NK-92 (cell line): ENCODE measurements around the gene FAM149B1.

ENCODE experiments used
- DNase-seq: peaks from one replicate; lab custom pipeline; 2025; ENCODE audit not compliant: unreplicated experiment; lab: John Stamatoyannopoulos, UW

FAM149B1 gene

DNA sequence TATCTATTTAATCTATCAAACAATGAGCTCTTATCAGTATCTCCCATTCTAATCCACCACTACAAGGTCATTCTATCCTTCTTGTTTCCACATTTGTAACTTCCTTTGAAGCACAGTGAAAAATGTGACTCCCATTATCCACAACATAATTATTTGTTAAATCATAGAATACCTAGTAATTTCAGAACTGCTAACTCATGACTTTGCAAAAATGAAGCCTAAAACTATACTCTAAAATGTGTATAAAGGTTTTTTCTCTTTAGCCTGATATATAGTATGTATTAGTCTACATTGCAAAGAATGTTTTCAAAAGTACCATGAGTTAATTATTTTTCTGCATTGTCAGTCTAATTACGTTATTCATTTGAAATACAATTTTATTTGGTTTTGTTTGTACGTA, 96.5 kb downstream of the FAM149B1 start:
- DNase-seq = no peak

DNA sequence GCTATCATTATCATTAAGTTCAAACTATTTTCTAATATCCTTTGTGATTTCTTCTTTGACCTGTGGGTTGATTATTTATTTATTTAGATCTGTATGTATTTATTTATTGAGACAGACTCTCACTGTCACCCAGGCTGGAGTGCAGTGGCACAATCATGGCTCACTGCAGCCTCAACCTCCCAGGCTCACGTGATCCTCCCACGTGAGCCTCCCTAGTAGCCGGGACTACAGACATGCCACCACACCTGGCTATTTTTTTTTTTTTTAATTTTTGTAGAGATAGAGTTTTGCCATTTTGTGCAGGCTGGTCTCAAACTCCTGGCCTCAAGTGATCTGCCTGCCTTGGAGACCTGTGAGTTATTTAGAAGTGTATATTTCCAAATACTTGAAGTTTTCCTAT, 113.2 kb downstream of the FAM149B1 start:
- no peak for DNase-seq

DNA sequence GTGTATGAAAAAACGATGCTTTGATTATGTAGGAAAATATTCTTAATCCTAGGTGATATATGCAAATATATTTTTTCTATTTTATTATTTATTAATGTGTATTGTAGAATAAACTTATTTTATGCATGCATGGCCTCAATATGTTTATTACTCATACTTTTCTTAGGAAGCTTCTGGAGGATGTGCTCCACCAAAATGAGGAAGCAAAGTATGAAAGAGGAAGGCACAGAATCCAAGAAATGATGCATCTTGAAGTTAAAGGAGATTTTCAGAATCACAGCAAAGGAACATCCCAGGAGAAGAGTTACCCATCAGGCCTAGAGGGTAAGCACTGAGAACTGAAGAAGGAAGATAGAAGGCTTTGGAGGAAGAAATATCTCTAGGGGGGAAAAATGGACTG, 119.5 kb downstream of the FAM149B1 start:
- no peak for DNase-seq

DNA sequence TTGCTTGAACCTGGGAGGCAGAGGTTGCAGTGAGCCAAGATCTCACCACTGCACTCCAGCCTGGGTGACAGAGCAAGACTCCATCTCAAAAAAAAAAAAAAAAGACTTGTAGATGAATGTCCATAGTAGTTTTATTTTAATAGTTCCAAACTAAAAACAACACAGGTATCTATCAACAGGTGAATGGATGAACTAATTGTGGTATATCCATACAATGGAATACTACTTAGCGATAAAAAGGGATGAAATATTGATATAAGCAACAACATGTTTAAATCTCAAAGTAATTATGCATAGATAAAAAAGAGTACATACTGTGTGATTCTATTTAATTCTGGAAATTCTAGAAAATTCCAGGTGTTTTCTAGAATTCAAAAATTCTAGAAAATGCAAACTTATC, 122.0 kb downstream of the FAM149B1 start:
- DNase-seq = no peak

DNA sequence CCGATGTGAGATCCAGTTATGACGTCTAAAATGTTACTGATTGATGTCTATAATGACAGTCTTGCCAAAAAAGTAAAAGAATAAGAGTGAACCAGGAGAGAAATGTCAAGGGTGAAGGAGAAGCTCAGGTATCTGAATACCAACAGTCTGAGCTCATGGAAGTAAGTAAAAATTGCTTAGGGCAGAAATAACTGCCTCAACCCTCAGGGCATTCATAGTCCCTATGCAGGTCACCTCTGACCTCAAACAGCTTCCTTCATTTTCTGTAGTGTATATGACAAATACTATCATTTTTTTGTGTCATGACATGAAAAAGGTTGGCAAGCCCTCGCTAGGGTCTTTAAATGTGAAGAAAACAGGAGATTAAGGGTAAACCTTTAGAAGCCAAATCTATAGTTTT, 125.5 kb downstream of the FAM149B1 start:
- no peak for DNase-seq
